ENCODE measurements around the gene SLC22A1. TPM values are rescaled to one million over a fixed set of nuclear protein-coding genes. Genes with fewer than 3 reads are reported as not detected.

SLC22A1 gene
- total and polyA plus RNA-seq, 2 of the 13 experiments (the other 11 are each of a cell fraction or from before 2014, with no cell fraction given) = 0.80 to 0.87 TPM

DNA sequence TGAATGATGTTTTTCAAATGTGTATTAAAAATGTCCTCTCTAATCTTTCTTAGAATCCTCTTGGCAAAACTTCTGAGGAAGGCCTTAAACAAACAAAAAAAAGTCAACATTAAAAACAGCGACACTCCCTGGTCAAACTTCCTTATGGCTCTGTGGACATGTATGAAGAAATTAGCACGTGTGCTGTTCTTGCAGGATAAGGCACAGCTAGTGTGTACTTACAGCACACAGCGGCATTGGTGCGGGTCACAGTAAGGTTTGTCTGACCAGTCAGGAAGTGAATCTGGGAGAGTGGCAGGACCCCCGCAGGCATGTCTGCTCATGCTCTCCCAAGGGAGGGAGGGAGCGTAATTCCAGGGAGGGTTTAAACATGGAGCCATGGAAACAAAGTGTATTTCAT is 38.8 kb downstream of the SLC22A1 start (continued):
- TF ChIP-seq SMC3 (IDR thresholded peaks at IDR 0.05; ENCODE audit: low read length) = peak; percentile 46; the same call in 1 of the 2 replicates
- TF ChIP-seq, protein P1, sequence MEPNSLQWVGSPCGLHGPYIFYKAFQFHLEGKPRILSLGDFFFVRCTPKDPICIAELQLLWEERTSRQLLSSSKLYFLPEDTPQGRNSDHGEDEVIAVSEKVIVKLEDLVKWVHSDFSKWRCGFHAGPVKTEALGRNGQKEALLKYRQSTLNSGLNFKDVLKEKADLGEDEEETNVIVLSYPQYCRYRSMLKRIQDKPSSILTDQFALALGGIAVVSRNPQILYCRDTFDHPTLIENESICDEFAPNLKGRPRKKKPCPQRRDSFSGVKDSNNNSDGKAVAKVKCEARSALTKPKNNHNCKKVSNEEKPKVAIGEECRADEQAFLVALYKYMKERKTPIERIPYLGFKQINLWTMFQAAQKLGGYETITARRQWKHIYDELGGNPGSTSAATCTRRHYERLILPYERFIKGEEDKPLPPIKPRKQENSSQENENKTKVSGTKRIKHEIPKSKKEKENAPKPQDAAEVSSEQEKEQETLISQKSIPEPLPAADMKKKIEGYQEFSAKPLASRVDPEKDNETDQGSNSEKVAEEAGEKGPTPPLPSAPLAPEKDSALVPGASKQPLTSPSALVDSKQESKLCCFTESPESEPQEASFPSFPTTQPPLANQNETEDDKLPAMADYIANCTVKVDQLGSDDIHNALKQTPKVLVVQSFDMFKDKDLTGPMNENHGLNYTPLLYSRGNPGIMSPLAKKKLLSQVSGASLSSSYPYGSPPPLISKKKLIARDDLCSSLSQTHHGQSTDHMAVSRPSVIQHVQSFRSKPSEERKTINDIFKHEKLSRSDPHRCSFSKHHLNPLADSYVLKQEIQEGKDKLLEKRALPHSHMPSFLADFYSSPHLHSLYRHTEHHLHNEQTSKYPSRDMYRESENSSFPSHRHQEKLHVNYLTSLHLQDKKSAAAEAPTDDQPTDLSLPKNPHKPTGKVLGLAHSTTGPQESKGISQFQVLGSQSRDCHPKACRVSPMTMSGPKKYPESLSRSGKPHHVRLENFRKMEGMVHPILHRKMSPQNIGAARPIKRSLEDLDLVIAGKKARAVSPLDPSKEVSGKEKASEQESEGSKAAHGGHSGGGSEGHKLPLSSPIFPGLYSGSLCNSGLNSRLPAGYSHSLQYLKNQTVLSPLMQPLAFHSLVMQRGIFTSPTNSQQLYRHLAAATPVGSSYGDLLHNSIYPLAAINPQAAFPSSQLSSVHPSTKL (CRISPR knock-in tag; IDR thresholded peaks at IDR 0.05) = peak; percentile 65
- TF ChIP-seq KAT2B (IDR thresholded peaks at IDR 0.05; ENCODE audit: borderline replicate concordance, low read depth, low read length) = no peak
- no peak for TF ChIP-seq MBNL3 (CRISPR knock-in tag; conservative IDR thresholded peaks at IDR 0.05)
- TF ChIP-seq RXRA (CRISPR knock-in tag; IDR thresholded peaks at IDR 0.05) = peak; percentile 15; the same call in 1 of the 2 replicates
- peak; percentile 67 for TF ChIP-seq BHLHE40 (IDR thresholded peaks at IDR 0.05; ENCODE audit: low read length)
- TF ChIP-seq ZFP1 (CRISPR knock-in tag; IDR thresholded peaks at IDR 0.05) = no peak
- TF ChIP-seq BCL6 (CRISPR knock-in tag; IDR thresholded peaks at IDR 0.05) = peak; percentile 84
- peak; percentile 65 for TF ChIP-seq FOXA3 (CRISPR knock-in tag; IDR thresholded peaks at IDR 0.05)
- TF ChIP-seq NRL (CRISPR knock-in tag; IDR thresholded peaks at IDR 0.05; ENCODE audit: borderline replicate concordance) = no peak
- TF ChIP-seq SALL1 (CRISPR knock-in tag; IDR thresholded peaks at IDR 0.05) = peak; percentile 60
- TF ChIP-seq, protein P2, sequence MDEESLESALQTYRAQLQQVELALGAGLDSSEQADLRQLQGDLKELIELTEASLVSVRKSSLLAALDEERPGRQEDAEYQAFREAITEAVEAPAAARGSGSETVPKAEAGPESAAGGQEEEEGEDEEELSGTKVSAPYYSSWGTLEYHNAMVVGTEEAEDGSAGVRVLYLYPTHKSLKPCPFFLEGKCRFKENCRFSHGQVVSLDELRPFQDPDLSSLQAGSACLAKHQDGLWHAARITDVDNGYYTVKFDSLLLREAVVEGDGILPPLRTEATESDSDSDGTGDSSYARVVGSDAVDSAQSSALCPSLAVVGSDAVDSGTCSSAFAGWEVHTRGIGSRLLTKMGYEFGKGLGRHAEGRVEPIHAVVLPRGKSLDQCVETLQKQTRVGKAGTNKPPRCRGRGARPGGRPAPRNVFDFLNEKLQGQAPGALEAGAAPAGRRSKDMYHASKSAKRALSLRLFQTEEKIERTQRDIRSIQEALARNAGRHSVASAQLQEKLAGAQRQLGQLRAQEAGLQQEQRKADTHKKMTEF (CRISPR knock-in tag; IDR thresholded peaks at IDR 0.05) = 0 out of 2 replicates have a peak, but pooled peaks have one; percentile 28
- TF ChIP-seq ZNF550 (CRISPR knock-in tag; IDR thresholded peaks at IDR 0.05; ENCODE audit: borderline replicate concordance) = no peak
- TF ChIP-seq IKZF4 (CRISPR knock-in tag; IDR thresholded peaks at IDR 0.05; ENCODE audit: borderline replicate concordance, low read depth, not compliant biosample characterization) = no peak
- peak in 1 of 2 experiments; percentile 29; a peak in 1 of 4 replicates for TF ChIP-seq HMGXB4 (CRISPR knock-in tag; IDR thresholded peaks at IDR 0.05; ENCODE audit: borderline replicate concordance in 1 of 2, low read depth in 1 of 2)
- 0 out of 2 replicates have a peak, but pooled peaks have one; percentile 23 for TF ChIP-seq SAP130 (CRISPR knock-in tag; IDR thresholded peaks at IDR 0.05; ENCODE audit: low read depth)
- TF ChIP-seq STAG1 (CRISPR knock-in tag; IDR thresholded peaks at IDR 0.05) = peak; percentile 29
- no peak for TF ChIP-seq TFDP1 (CRISPR knock-in tag; IDR thresholded peaks at IDR 0.05; ENCODE audit: borderline replicate concordance)
- 0 out of 2 replicates have a peak, but pooled peaks have one; percentile 40 for TF ChIP-seq ZNF331 (CRISPR knock-in tag; IDR thresholded peaks at IDR 0.05)
- TF ChIP-seq ARNT2 (CRISPR knock-in tag; IDR thresholded peaks at IDR 0.05; ENCODE audit: low read depth) = no peak
- peak; percentile 37; the same call in 1 of the 2 replicates for TF ChIP-seq HMG20A (CRISPR knock-in tag; IDR thresholded peaks at IDR 0.05; ENCODE audit: borderline replicate concordance)
- TF ChIP-seq, protein P3, sequence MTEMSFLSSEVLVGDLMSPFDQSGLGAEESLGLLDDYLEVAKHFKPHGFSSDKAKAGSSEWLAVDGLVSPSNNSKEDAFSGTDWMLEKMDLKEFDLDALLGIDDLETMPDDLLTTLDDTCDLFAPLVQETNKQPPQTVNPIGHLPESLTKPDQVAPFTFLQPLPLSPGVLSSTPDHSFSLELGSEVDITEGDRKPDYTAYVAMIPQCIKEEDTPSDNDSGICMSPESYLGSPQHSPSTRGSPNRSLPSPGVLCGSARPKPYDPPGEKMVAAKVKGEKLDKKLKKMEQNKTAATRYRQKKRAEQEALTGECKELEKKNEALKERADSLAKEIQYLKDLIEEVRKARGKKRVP (CRISPR knock-in tag; IDR thresholded peaks at IDR 0.05) = peak in 1 of 2 experiments; percentile 32; a peak in 1 of 4 replicates

Data from HepG2 (cell line).